ENCODE results near the gene FRMD4B. TPM values are rescaled to one million over a fixed set of nuclear protein-coding genes. Genes with fewer than 3 reads are reported as not detected.

Gene FRMD4B
- total RNA-seq, 1 donor from 2014 or later: 17.3 TPM

- Mint-ChIP-seq H3K4me1 (peaks cover 3% of the 10 kb centered on the region), H3K27me3 (ENCODE audit: insufficient read depth, low read depth) (peaks cover 4% of the 10 kb centered on the region), H3K9me3 (no peaks in the 10 kb centered on the region), H3K4me3 (no peak overlapping the region), H3K27ac (no peak overlapping the region), H3K36me3 (no peaks in the 10 kb centered on the region)
- H3K4me2 ChIP-seq: no peak overlapping the region
- no peaks in the 10 kb centered on the region for H3F3A ChIP-seq (ENCODE audit: low read depth)
- no peaks in the 10 kb centered on the region for H3K27me3 ChIP-seq
- H3K79me2 ChIP-seq (ENCODE audit: low read depth): no peaks in the 10 kb centered on the region
- H3K4me1 ChIP-seq: no peaks in the 10 kb centered on the region
- H3K9ac ChIP-seq: no peak overlapping the region
- H3K4me3 ChIP-seq: no peak overlapping the region
- TF ChIP-seq CTCF (IDR thresholded peaks at IDR 0.05) (no peak), EZH2phosphoT487 (IDR thresholded peaks at IDR 0.05) (no peak), EZH2 (IDR thresholded peaks at IDR 0.05) (no peak)
- no peak for DNase-seq (ENCODE audit: low spot score)
- H3K27ac ChIP-seq: no peak overlapping the region
- H2AFZ ChIP-seq (replicated peaks): no peak overlapping the region
- no peaks in the 10 kb centered on the region for H3K36me3 ChIP-seq
- H4K20me1 ChIP-seq (ENCODE audit: low read depth): no peaks in the 10 kb centered on the region
- H3K9me3 ChIP-seq (ENCODE audit: low read depth): no peaks in the 10 kb centered on the region
Measured at GRCh38 chr3:69328963-69329302, 57.0 kb downstream of the FRMD4B start.

DNA sequence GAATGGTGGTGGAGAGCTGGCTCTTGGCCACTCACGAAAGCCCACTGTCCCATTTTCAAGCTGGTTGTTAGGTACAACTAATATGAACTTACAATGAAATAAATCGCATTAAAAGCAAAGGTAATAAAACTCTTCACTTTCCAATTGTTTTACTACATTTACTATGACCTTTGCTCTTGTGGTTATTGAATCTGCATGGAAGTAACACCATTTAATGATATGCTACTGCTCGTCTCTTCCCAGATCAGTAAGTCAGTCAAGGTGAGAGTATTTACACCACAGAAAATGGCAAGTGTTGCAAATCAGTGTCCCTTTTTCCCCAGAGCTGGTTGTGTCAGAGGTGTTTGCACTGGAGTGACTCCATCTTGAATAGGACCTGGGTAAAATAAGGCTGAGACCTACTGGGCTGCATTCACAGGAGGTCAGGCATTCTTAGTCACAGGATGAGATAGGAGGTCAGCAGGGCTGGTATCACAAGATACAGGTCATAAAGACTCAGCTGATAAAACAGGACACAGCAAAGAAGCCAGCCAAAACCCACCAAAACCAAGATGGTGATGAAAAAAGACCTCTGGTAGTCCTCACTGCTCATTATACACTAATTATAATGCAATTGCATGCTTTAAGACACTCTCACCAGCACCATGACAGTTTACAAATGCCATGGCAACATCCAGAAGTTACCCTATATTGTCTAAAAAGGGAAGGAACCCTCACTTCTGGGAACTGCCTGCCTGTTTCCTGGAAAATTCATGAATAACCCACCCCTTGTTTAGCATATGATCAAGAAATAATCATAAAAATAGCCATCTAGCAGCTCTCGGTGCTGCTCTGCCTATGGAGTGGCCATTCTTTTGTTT is 57.6 kb downstream of the FRMD4B start:
- no peaks in the 10 kb centered on the region for H4K20me1 ChIP-seq (ENCODE audit: low read depth)
- no peaks in the 10 kb centered on the region for H3K9me3 ChIP-seq (ENCODE audit: low read depth)
- H3K9ac ChIP-seq: no peak overlapping the region
- H3K27ac Mint-ChIP-seq: no peak overlapping the region
- no peak overlapping the region for H2AFZ ChIP-seq (replicated peaks)
- H3K4me2 ChIP-seq: no peak overlapping the region
- no peak for DNase-seq (ENCODE audit: low spot score)
- H3K4me3 Mint-ChIP-seq: no peak overlapping the region
- H3K9me3 Mint-ChIP-seq: no peaks in the 10 kb centered on the region
- no peaks in the 10 kb centered on the region for H3K27me3 ChIP-seq
- H3K4me3 ChIP-seq: no peak overlapping the region
- H3K79me2 ChIP-seq (ENCODE audit: low read depth): no peaks in the 10 kb centered on the region
- H3F3A ChIP-seq (ENCODE audit: low read depth): no peaks in the 10 kb centered on the region
- TF ChIP-seq CTCF (IDR thresholded peaks at IDR 0.05) (no peak), EZH2phosphoT487 (IDR thresholded peaks at IDR 0.05) (no peak), EZH2 (IDR thresholded peaks at IDR 0.05) (no peak)
- H3K4me1 Mint-ChIP-seq: peaks cover 3% of the 10 kb centered on the region
- H3K27me3 Mint-ChIP-seq (ENCODE audit: insufficient read depth, low read depth): peaks cover 4% of the 10 kb centered on the region
- no peaks in the 10 kb centered on the region for H3K36me3 ChIP-seq
- no peaks in the 10 kb centered on the region for H3K4me1 ChIP-seq
- no peak overlapping the region for H3K27ac ChIP-seq
- H3K36me3 Mint-ChIP-seq: no peaks in the 10 kb centered on the region

DNA sequence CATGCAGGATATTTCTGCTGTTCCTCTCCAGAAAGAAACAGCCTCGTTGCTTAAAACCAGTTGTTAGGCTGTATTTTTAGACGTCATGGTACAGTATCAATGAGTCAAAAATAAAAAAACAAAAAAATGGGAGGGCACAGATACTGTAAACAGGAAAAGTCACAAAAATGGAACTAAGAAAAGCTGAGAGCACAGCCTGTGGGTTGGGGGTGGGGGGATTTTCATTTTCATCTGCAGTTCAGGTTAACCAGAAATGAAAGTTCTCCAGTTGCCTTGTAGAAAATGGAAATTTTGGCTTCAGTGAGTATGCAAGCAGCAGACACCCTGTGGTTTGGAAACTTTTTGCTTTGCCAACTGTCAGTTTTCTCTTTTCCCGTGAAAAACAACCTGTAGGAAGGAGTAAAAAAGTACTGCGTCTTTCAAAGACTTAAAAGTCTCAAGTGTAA is 59.0 kb downstream of the FRMD4B start:
- H4K20me1 ChIP-seq (ENCODE audit: low read depth): no peaks in the 10 kb centered on the region
- H3K36me3 ChIP-seq: no peaks in the 10 kb centered on the region
- no peaks in the 10 kb centered on the region for H3F3A ChIP-seq (ENCODE audit: low read depth)
- Mint-ChIP-seq H3K36me3 (no peaks in the 10 kb centered on the region), H3K9me3 (no peaks in the 10 kb centered on the region), H3K27ac (no peak overlapping the region), H3K4me1 (peaks cover 3% of the 10 kb centered on the region), H3K4me3 (no peak overlapping the region), H3K27me3 (ENCODE audit: insufficient read depth, low read depth) (peaks cover 4% of the 10 kb centered on the region)
- H3K4me2 ChIP-seq: no peak overlapping the region
- no peaks in the 10 kb centered on the region for H3K9me3 ChIP-seq (ENCODE audit: low read depth)
- no peaks in the 10 kb centered on the region for H3K79me2 ChIP-seq (ENCODE audit: low read depth)
- TF ChIP-seq CTCF (IDR thresholded peaks at IDR 0.05) (no peak), EZH2phosphoT487 (IDR thresholded peaks at IDR 0.05) (no peak), EZH2 (IDR thresholded peaks at IDR 0.05) (no peak)
- H3K4me3 ChIP-seq: no peak overlapping the region
- H3K27ac ChIP-seq: no peak overlapping the region
- DNase-seq (ENCODE audit: low spot score): no peak
- H2AFZ ChIP-seq (replicated peaks): no peak overlapping the region
- no peak overlapping the region for H3K9ac ChIP-seq
- no peaks in the 10 kb centered on the region for H3K4me1 ChIP-seq
- H3K27me3 ChIP-seq: no peaks in the 10 kb centered on the region

Measured in neural progenitor cell (in vitro differentiated cells).